ENCODE data around the gene GPR155. TPM values are rescaled to one million over a fixed set of nuclear protein-coding genes. Genes with fewer than 3 reads are reported as not detected.
"Not testable (repeated sequence)": the region's sequence is repeated elsewhere in the genome, so short reads cannot be mapped to it uniquely, and the experiment has no call there.

Gene GPR155
- total RNA-seq, 1 experiment from 2014 or later, result 0.46 TPM

GRCh38 chr2:174490051-174490450, 3.2 kb upstream of the GPR155 start:
- no peak for DNase-seq (ENCODE audit: low read depth)

GRCh38 chr2:174489520-174489919, 2.7 kb upstream of the GPR155 start:
- DNase-seq (ENCODE audit: low read depth), result not testable (repeated sequence)

DNA sequence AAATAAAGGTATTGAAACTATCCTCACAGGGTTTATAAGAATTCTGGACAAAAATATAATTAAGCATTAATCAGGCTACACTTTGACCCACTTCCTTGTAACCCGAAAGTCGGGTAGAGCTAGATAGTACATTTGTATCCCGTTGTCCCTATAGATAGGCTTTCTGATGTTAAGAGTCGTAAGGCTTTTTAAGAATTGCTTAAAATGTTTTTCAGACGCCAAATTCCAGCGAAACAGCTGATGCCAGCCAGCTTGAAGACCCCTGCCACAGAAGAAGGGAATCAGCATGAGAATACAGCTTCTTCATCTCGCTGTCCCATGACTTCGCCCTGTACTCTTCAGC, 962 bp upstream of the GPR155 start:
- DNase-seq (ENCODE audit: low read depth), result no peak

DNA sequence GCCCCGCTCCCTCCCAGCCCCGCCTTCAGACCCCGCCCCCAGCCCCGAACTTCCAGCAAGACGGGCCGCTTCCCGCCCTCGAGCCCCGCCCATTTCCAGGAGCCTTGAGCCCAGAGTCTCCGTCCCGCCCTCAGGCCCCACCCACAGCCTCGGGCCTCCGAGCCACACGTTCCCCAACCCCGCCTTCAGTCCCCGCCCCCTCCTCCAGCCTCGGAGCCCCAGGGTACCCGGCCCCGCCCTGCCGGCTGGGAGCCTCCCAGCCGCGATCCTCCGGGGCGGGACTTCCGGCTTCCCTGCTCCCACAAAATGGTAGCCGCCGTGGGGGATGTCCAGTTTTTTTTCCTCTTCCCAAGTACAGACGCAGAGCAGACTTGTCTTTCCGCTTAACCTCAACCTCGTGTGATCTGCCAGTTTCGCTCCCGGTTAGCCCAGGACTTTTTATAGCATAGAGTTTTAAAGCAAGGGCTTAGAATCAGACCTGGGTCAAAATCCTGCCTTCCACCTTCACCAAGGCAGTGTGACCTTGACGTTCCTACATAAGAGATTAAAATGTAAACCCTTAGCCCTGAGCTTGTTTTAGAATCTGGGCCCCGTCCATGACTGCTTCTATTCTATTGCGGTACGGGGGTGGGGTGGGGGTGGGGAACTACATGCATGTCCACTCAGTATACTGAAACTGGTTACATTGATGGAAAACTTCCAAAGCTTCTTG, 435 bp upstream of the GPR155 start:
- DNase-seq (ENCODE audit: low read depth), result peak; percentile 99

DNA sequence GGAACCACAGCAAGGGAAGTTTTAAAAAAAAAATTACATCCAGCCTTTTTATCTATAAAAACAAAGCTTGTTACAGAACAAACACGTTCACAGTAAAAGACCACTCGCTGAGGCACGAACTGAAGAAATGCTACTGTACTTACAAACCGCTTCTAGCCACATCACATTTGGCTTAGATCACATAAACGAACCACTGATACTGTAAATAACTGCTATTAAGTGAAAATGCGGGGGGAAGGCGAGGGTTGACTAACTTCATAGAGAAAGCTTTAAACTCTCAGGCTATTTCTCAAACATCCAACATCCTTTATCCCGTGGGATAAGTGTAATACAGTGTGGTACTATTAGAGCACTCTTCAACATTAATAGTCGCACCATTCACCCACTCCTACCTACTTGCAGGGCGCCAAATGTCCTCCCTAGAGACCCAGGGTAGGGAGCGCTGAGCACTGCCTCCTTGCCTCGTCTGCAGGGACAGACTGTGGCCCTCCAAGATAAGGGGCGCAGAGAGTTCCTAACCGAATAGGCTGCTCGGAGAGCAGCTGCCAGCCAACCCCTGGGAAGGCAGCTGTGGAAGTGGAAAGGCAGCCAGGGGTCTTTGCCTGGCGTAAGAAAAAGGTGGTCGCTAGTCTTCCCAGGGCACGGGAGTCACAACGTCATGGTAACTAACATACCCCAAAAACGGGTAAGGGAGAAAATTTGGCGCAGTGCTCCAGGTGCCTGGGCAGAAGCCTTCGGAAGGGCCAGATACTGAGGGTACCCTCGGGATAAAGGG, 854 bp downstream of the GPR155 start:
- DNase-seq (ENCODE audit: low read depth), result peak; percentile 31

DNA sequence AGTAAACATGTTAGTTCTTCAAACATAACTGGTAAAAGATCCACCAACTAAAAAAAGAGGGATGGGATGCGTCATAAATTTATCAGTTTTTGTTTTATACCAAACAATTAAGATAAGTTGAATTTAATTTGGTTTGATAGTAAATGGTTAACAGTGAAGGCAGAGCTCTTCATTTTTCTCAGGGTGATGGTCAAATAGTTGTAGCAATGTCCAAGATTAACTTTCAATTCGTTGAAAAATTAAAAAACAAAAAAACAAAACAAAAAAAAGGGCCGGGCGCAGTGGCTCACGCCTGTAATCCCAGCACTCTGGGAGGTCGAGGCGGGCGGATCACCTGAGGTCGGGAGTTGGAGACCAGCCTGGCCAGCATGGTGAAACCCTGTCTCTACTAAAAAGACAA, 1.8 kb downstream of the GPR155 start:
- DNase-seq (ENCODE audit: low read depth), result not testable (repeated sequence)

- no peak for DNase-seq (ENCODE audit: low read depth)
Observed at GRCh38 chr2:174484573-174484972, 2.3 kb downstream of the GPR155 start.

DNA sequence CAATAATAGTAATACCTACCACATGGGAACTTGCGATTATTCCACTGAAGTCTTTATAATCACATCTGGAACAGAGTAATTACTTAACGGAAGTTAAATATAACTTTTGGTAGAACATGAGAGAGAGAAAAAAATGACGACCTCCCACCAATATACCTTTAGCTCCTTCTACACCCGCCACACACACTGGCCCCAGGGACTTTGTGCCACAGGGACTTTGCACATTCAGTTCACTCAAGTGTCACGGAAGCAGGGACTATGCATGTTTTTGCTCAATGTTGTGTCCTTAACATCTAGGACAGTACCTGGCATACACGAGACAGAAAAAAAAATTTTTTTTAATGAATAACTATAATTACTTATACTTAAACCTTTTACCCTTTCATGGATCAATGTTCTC, 4.0 kb downstream of the GPR155 start:
- DNase-seq (ENCODE audit: low read depth), result no peak

DNA sequence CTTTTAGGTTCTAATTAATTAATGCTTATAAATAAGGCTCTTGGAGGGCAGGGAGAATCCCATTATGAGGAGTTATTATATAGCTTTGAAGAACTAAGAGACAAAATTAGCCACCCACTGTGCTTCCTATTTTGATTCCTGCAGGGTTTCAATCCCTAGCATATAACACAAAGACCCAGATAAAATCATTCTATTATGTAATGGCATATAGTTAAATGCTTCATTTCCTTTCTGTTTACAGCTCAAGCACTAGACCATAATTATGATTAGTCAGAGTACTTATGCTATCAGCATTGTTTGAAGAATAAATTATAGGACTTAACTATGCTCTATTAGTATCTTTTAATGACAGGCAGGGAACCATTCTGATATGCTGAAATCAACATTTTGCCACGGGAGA, 9.1 kb downstream of the GPR155 start:
- DNase-seq (ENCODE audit: low read depth), result no peak

DNA sequence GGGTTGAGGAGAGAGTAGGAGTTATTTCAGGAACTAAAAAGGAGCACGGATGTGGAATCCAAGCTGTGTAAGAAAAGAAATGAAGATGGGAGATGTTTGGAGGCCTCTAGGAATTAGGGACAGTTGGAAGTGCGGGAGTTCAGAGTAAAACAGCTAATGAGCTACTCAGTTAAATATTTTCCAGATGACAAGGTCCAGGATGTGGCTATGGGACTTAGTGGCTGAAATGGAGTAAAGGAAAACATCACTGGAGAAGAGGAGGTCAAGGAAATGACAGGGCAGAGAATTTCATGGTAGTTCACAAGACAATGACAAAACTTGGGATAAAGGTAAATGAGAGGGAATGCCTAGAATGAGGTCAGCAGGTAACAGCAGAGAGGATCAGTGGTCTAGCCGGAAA, 13.0 kb downstream of the GPR155 start:
- peak; percentile 18 for DNase-seq (ENCODE audit: low read depth)

DNA sequence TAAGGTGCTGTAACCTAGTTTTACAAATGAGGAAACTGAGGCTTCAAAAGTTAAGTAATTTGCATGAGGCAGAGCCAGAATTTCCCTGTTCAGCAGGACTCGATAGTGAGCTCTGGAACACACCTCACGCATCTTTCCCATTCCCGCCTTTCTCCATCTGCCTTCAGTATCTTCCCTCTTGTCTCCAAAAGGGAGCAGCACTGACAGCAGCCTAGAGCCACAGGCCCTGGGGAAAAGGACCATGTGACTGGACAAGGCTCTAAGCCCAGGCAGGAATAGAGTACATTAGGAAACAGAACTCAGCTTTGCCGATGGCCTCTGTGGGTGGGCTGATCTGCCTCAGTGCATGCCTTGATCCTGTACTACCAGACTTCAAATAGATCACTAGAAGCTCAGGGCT, 21.5 kb downstream of the GPR155 start:
- DNase-seq (ENCODE audit: low read depth), result no peak

DNA sequence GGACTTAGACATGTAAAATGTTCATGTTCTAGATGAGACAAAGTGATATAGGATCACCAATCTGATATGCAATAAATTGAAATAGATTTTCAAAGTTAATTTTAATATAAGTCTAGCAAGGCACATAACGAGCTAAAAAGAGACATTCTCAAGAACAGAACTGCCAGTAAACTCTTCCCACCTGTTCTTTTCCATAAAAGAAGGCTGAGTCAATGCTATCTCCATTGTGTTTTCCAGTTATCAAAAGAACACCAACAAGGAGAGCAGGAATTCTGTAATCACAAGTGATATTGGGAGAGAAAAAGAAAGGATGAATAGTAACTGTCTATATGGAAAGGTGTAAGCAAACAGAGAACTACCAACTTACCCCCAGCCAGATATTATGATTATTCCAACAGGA, 25.6 kb downstream of the GPR155 start:
- DNase-seq (ENCODE audit: low read depth), result no peak

DNA sequence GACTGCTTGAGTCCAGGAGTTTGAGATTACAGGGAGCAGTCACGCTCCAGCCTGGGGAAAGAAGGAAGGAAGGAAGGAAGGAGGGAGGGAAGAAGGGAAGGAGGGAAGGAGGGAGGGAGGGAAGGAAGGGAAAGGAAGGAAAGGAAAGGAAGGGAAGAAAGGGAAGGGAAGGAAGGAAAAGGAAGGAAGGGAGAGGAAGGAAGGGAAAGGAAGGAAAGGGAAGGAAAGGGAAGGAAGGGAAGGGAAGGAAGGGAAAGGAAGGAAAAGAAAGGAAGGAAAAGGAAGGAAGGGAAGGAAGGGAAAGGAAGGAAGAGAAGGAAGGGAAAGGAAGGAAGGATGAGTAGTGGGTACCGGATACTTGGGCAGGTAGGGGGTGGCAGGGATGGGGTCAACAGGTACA, 32.3 kb downstream of the GPR155 start:
- DNase-seq (ENCODE audit: low read depth), result no peak

GRCh38 chr2:174450021-174450816, 36.6 kb downstream of the GPR155 start:
- no peak for DNase-seq (ENCODE audit: low read depth)

- DNase-seq (ENCODE audit: low read depth), result no peak
Observed at GRCh38 chr2:174449033-174449432, 37.8 kb downstream of the GPR155 start.

- DNase-seq (ENCODE audit: low read depth), result no peak
Observed at GRCh38 chr2:174446531-174446930, 40.3 kb downstream of the GPR155 start.

DNA sequence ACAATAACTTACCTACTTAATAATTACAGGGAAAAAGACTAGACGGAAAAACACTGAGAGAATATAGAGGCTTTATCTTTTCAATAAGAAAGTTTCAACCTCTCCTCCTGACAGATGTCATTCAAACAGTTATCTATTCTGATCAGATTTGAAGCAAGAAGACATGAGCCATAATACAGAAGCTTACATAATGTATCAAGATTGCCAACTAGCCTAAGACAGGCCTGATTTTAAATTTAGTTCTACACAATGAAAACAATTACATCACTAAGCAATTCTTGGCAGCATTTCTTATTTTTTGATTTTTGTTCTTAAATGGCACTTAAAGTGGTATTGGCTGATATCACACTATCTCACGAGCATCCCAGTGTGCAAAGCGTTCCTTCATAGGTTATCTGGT, 41.6 kb downstream of the GPR155 start:
- no peak for DNase-seq (ENCODE audit: low read depth)

- DNase-seq (ENCODE audit: low read depth), result no peak
Observed at GRCh38 chr2:174444761-174445160, 42.1 kb downstream of the GPR155 start.

GRCh38 chr2:174442546-174443510, 44.0 kb downstream of the GPR155 start:
- DNase-seq (ENCODE audit: low read depth), result peak; percentile 66

GRCh38 chr2:174439950-174440349, 46.9 kb downstream of the GPR155 start:
- DNase-seq (ENCODE audit: low read depth), result no peak

DNA sequence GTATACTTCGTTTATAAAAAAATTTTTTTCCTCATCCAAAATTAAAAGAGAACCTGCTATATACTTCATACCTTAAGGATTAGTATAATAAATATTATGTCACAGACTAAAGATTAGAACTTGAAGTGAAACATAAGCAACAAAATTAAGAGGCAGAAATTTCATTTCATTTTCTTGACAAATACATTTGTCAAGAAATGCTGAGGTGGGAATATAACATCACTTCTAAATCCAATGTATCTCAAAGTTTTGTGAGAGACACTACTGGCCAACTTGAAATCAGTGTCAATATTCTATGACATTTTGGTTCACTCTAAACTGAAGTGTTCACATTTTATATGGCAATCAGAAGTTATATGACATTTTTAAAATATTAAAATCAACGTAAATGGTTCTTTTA, 47.5 kb downstream of the GPR155 start:
- no peak for DNase-seq (ENCODE audit: low read depth)
